ENCODE data around the gene MAN1A1.

The MAN1A1 gene

DNA sequence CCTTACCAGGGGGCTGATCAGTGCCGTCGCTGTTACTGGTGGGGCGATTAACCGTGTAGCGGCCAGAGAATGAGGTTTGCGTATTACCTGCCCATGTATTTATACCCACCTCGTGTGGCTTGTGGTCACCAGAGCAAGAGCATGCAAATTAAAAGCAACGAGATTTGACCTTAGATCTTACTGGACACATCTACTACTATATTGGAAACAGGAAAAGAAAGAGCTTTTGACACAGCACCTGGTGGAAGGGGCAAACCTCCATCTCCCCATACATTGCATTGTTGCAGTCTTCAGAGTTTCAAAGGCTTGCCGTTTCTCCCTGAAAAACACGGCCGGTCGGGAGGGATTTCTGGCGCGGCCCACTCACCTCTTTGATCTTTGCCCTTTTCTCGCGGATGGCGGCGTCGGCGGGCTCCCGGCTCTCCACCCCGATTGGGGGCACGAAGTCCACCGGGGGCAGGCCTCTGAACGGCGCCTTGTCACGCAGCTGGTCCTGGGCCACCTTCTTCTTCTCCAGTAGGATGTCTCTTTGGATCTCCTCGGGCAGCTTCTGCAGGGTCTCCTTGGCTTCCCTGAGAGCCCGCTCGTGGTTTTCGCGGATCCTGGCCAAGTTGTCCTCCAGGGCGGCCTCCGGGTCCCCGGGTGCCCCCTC is 1.3 kb downstream of the MAN1A1 start:
- peak overlapping the region; percentile 75 for H3K4me3 ChIP-seq (ENCODE audit: low read length)
- no peak for DNase-seq (ENCODE audit: low read depth, low spot score)

DNA sequence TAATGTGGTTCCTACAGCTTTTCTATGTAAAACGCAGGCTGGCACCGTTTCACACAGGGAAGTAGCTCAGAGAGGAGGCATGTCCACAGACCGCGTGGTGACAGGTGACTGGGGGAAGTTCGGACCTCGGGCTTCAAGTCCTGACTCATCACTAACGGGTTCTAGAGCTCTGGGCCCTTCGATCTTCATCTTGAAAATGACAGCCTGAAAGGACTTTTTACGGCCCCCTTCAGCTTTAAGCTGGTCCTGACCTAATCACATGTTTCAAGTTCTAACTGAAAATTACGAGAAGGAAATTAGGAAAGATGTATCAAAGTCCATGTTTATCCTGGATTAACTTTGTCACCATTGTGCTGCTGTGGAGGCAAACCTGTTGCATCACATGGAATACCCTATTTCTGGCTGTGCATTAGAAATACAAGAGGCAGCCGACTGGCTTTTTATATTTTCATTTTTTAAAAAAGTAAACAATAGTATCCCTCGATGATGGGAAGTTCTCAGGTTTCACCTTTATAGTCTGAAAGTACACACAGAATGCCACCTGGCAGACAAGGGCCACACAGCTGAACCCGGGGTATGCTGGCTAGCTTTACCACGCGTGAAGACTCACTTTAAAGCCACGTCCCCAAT is 2.0 kb downstream of the MAN1A1 start:
- DNase-seq (ENCODE audit: low read depth, low spot score): no peak
- H3K4me3 ChIP-seq (ENCODE audit: low read length): no peak overlapping the region

DNA sequence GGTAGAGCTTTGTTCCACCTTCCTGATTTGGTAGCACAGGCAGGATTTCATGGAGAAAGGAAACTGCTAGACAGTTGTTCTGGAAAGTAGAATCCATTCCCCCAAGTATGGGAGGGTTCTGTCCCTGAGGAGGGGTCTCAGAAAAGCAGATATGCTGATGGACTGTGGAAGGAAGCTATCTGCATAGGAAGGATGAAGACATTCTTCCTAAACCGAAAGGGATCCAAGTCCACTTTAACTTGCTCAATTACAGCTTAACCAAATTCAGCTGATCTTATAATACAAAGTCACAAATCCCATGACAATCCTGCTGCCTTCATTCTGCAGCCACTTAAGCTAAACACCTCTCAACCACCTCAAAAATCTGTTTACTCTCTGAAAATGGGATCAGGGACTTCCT is 2.6 kb downstream of the MAN1A1 start:
- no peak for DNase-seq (ENCODE audit: low read depth, low spot score)

DNA sequence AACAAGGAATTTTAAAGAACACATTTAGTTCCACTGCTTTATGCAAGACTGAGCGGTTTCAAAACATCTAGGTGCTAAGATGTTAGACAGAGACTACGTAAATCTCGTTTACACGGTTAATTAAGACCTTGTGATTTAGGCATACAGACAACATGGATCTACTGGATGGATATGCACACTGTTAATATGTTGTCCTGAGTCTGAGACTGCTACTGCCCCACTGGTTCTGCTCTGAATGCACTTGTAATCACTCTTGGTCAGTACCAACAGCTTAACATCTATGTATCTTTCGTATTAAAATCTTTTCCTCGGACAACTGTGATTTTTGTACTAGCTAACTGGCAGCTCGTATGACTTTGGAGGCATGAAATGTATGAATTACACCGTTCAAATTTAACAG is 3.1 kb downstream of the MAN1A1 start:
- no peak overlapping the region for H3K4me3 ChIP-seq (ENCODE audit: low read length)
- no peak for DNase-seq (ENCODE audit: low read depth, low spot score)

More for the DNA sequence above, 2.6 kb downstream of the MAN1A1 start:
- H3K4me3 ChIP-seq (ENCODE audit: low read length): no peak overlapping the region

DNA sequence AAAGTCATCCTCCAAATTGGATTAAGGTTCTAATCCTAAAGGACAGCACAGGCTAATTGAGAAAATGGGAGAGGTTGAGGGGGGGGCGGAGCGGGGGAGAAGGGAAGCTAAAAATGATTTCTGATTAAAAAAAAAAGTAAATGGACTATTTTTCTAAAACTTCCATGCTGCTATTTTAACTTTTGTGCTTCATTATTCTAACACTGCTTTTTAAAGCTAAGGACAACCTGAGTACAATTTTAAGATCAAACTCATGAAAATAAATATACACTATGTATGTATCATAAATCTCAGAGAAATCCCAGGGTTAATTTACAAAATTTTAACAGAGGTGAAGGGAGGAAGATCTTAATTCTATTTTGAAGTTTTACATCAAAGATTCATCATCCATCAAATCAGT is 4.4 kb downstream of the MAN1A1 start:
- no peak overlapping the region for H3K4me3 ChIP-seq (ENCODE audit: low read length)
- no peak for DNase-seq (ENCODE audit: low read depth, low spot score)

DNA sequence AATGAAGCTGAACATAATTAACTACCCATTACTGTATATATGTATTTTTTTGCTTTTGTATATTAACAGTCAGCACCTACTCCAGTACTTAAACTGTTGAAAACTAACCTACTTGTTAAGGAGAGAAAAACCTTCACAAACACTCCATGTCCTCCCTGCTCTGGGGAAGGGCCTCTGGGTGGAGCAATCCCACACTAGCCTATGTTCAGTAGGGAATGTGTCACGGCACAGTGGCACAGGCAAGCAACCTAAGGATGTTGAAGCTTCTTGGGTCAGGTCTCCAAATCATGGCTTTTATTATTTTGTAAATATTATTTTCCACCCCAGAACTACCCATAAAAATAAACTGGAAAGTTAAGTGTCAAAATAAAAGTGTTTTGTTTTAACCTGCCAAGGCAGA is 5.3 kb downstream of the MAN1A1 start:
- no peak for DNase-seq (ENCODE audit: low read depth, low spot score)
- H3K4me3 ChIP-seq (ENCODE audit: low read length): no peak overlapping the region

DNA sequence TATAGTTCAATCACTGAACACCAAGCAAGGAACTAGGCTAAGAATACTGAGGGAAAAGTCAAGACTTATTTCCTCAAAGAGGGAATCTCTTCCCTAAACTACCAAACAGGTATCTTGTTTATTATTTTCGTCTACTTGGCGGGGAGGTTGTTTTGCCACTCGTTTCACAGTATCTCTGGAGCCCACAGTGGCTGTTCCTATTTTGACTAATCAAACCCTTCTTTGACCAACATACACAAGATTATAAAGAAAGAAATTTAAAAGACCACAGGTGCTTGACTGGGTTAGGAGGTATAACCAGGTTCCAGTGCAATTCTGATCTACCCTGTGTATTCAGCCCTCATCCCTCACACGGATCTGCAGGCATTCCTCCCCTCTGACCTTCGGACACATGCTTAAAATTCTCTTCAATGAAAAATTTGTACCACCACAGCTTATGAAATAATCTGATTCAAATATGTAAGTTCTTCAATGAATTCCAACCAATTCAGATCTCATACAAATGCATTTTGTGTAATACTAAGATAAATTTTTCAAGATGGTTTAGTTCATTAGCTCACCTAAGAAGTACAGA is 5.9 kb downstream of the MAN1A1 start:
- DNase-seq (ENCODE audit: low read depth, low spot score): no peak
- H3K4me3 ChIP-seq (ENCODE audit: low read length): no peak overlapping the region

DNA sequence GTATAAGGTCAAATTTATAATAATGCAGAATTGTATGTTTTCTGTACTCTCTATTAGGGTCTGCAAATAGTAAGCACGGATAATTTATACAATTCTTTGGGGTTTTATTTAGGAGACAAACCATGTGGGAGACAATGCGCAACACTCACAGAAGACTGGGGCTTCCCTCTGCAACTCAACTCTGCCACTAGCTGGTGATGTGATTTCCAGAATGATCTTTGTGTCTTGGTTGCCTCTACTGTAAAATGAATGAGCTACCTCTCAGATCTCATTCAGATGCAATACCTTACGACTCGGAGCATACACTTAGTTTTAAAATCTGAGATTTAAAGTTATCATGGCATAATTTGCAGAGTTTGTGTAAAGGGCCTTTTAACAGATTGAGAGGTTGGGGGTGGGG is 6.4 kb downstream of the MAN1A1 start:
- no peak for DNase-seq (ENCODE audit: low read depth, low spot score)
- no peak overlapping the region for H3K4me3 ChIP-seq (ENCODE audit: low read length)

DNA sequence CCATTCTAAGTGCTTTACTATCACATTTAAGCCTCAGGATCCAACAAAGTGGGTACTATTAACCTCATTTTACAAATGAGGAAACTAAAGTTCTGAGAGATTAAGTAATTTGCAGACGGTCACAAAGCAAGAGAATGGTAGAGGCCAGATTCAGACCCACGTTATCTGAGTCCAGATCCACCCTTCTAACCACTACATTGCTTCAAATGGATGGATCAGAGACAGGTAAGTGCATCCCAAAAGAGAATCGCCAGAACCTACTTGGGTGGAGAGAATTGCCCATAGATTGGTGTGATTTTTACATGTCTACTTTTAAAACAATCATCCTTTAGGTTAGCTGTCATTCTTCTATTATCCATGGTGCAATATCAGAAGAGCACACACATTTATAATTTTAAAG is 7.1 kb downstream of the MAN1A1 start:
- H3K4me3 ChIP-seq (ENCODE audit: low read length): no peak overlapping the region
- no peak for DNase-seq (ENCODE audit: low read depth, low spot score)

DNA sequence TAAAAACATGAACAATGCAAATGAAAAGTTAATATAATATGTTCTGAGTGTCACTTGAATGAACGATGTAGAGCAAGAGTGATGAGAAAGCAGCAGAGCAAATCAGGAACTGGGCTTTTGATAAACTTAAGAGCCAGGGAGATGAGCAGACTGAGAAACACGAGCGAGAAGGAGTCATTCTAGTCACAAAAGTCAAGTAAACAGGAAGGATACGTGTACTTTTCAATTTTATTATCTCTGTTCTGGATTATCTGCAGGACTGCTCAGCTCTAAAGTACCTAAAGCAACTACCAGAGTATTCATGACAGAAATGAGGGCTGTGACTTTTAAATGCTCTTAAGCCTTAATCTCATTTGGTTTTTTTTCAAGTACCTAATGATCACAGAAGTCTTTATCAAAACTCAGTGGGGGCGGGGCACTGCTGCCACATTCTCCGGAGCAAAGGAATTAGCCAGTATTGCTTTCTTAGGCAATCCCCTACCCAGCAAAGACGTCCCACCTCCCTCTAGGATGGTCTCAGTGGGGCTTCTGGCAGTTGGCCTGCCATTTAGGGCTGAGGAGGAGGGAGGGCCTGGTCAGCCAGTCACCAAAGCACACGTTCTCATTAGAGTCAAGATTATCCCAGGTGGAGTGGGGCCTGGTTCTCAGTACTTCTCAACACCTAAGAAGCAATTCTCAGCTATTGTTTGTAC is 8.6 kb downstream of the MAN1A1 start:
- H3K4me3 ChIP-seq (ENCODE audit: low read length): no peak overlapping the region
- DNase-seq (ENCODE audit: low read depth, low spot score): no peak

DNA sequence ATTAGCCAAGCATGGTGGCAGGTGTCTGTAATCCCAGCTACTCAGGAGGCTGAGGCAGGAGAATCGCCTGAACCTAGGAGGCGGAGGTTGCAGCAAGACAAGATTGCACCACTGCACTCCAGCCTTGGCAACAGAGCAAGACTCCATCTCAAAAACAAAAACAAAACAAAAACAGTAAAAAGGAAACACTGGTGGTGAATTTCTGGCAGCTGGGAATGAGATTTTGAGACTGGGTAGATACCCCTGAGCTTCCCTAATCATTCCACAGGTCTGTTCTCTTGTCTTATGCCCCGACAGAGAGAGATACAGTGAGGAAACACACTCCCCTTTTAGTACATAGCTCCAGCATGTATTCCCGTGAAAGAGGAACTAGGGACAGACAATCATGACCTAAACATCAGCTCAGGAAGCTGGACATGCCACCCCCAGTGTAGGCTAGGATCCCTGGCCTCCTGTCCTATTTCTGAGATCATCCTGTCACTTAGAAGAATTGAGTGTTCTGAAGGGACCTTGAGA is 9.6 kb downstream of the MAN1A1 start:
- H3K4me3 ChIP-seq (ENCODE audit: low read length): no peak overlapping the region
- DNase-seq (ENCODE audit: low read depth, low spot score): no peak

DNA sequence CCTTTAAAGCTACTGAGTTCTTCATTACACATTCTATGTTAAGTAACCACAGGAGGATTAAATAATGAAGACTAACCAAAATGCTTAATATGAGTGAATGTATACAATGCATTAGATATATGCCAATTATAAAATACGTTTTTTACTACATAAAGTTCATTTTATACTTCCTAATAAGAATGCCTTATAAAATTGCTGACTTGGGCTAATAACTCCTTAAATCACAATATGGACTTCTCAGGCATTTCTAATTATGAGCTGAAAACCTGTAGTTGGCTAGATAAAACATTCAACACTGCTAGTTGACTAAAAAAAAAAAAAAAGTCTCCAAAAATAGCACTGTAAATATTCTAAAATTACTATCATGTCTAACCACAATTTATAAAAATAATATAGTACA is 11.8 kb downstream of the MAN1A1 start:
- DNase-seq (ENCODE audit: low read depth, low spot score): no peak
- no peak overlapping the region for H3K4me3 ChIP-seq (ENCODE audit: low read length)

DNA sequence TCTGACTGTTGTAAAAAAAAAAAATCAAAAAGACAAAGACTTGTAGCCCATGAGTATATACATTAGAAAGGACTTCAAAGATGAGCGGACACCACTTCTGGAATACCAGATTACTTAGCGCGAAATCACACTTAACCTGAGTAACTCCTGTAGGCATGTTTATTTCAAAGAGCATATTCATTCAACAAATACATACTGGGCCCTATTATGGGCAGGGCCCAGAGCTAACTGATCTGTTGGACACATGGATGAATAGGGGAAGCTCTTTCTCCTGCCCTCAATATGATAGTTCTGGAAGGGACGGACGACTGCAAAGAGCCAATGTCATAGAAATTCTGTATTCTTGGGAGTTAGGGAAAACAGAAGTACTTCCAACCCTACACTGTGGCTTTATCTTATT is 12.3 kb downstream of the MAN1A1 start:
- no peak for DNase-seq (ENCODE audit: low read depth, low spot score)
- no peak overlapping the region for H3K4me3 ChIP-seq (ENCODE audit: low read length)

DNA sequence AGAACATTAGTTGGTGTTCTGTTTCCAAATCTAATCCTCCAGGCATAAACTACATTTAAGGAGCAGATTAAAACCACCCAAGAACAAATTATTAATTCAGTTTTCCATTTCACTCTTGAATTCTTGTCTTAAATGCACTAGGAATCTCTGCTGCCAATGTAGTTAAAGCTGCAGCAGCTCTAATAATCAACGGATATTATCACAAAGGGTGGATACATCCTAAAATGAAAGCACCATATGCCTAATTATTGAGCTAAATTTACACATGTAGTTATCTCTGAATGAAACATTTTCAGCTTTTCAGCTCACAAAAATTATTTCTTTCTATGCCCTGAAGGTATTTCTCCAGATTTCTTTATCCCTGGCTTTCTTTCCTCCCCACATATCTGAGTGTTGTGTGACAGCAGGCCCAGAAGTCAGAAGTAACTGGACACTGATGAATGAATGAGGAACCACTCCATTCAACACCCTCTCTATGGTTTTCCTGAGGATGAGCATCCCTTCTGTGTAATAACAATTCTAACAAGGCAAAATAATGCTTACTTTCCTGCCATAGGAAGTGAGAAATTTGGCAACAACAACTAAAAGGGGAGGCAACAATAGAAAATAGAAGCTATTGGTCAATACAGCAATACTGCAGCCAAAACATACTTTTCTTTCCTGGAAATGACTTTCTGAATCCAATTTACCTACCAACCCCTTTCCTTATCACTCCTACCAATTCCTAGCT is 14.9 kb downstream of the MAN1A1 start:
- no peak overlapping the region for H3K4me3 ChIP-seq (ENCODE audit: low read length)
- DNase-seq (ENCODE audit: low read depth, low spot score): no peak

DNA sequence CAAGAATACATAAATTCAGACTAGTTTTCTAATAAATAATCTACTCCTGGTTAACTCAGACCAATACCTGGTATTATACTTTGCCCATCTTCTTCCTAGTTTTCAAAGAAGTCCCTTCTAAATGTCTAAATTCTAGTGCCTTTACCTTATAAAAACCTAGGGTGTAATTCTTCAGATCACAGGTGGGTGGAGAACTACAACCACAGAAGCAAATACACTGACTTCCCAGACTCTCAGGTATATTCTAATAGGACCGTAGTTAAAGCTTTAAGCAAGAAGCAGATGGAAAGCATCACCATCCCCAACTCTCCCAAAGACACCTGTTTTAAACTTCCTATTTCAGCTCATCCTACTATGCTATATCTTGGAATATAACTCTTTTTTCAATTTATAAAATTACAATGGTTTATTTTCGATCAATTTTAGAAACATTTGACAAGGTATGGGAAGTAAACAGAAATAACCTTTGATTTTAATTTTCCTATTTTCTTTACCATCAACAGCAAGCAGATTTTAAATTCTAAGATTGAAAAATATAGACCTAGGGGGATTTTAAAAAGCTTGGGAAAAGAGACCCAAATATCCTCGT is 15.8 kb downstream of the MAN1A1 start:
- DNase-seq (ENCODE audit: low read depth, low spot score): no peak

DNA sequence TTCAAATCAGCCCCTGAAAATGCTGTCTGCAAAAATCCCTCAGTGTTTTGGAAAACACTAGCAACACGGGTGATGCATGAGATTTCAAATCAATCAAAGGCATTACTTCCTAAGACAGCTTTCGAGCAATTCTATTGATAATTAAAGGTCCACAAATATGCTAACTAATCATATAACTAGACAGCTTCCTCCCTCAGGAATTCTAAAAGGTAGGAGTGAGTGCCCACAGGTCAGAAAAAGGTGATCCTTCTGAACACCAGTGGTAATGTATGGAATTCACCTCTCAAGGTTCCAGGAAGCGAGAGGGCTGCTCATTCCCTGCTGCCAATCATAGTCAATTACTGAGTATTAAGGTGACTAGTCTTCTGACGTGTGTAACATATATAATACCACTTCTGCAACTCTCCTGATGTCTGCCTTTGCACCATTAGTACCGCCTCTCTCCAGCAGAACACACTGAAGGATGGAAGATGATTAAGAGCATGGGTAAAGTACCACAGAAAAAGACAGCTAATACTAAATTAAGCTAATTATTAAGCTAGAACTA is 16.4 kb downstream of the MAN1A1 start:
- H3K4me3 ChIP-seq (ENCODE audit: low read length): no peak overlapping the region
- no peak for DNase-seq (ENCODE audit: low read depth, low spot score)

More for the DNA sequence above, 15.8 kb downstream of the MAN1A1 start:
- H3K4me3 ChIP-seq (ENCODE audit: low read length): no peak overlapping the region

DNA sequence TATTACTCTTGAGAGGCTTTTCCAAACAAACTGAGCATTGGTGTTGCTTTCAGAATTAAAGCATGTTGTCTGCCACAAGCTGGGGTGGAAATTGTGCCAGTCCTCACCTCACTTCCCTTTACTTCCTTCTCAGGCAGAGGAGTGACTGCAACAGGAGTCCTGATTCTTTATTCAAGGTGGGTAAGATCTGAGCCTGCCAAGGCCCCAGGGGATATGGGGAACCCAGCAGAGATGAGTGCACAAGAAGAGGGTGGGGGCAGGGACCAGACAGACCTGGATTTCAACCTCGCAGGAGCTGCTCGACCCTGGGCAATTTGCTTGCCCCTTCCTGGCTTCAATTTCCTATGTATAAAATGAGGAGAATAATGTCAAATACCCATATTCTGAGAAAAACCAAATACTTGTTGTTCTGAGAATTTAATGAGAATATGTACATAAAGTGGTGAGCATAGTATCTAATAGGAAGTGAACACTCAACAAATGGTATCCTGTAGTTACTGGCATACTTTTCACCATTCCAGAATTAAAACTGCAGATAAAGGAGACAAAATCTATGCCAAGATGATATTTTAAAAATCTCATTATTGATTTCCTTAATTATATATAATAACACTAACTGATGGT is 17.8 kb downstream of the MAN1A1 start:
- H3K4me3 ChIP-seq (ENCODE audit: low read length): no peak overlapping the region
- DNase-seq (ENCODE audit: low read depth, low spot score): no peak

DNA sequence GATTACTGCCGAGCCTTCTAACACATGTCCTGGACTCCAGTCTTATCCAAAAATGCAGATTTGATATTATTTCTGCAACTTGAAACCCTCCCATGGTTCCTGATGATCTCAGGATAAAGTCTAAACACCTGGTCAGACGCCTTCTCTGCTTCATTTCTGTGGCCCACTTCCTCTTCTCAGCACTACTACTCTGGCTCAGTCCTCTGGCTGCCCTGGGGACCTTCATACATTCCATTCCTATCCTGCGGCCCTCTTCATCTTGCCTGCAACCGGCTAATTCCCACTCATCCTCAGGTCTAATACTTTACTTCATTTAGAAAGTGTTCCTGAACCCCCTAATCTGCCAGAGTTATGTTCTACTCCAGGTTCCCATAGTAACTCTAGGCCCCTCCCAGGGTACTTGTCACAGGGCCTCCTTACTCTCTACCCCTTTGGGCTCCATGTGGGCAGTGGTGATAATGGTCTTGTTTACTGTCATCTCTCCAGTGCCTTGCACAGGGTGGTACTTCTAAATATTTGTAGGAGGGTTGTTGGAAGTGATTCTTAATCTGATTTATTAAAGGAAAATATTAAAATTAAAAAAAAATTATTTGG is 18.9 kb downstream of the MAN1A1 start:
- no peak overlapping the region for H3K4me3 ChIP-seq (ENCODE audit: low read length)
- DNase-seq (ENCODE audit: low read depth, low spot score): no peak

All from Jurkat, Clone E6-1 (cell line).